ENCODE data around the gene BIRC6.
"Not testable (repeated sequence)": the region's sequence is repeated elsewhere in the genome, so short reads cannot be mapped to it uniquely, and the experiment has no call there.

Gene BIRC6

DNA sequence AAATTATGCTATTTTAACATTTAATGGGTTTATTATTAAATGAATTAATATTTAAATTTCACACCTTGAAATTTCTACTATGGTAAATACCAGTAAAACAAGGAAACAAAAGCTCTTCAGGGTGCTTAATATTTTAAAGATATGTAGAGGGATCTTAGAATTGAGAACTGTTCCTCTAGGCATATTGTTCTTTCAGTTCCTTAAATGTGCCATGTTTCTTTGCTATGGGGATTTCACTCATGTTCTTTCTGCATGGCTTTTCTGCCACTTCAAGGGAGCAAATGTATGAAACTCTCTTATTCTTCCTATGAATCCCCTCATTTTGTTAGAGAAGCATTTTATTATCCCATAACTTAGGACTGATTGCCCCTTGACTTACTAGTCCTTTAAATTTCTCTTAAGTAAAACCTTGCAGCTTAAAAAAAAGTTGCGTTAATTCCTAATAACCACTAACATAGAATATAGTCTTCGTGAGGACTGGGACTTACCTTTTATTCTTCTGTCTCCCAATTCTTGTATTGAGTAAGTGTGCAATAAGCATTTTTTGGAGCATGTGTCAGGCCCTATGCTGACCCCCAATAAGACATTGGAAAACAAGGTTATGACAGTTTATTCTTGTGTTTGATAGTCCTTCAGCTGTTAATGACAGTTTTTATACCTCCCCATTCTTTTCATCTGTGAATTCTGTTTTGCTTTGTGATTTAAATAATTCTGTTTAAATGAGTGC, 95.7 kb downstream of the BIRC6 start:
- no peak for DNase-seq (ENCODE audit: low read depth in 2 of 2)

- no peak for DNase-seq (ENCODE audit: low read depth in 2 of 2)
Observed at GRCh38 chr2:32453242-32454062, 96.6 kb downstream of the BIRC6 start.

DNA sequence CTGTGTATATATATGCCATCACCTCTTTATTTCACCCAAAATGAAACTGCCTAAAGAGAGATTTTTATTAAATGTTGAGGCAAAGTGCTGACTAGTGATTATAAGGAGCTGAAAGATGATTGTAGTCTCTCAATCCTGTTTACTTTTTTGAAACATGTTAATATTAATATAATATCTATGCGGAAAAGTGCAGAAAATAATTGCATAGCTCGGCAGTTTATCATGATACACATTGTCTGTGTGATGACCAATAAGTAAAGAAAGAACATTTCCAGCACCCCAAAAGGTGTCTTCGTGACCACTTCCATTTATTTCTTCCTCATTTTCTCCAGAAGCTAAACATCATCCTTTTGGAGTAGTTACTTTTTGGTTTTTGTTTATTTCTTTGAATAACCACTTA, 99.0 kb downstream of the BIRC6 start:
- no peak for DNase-seq (ENCODE audit: low read depth in 2 of 2)

GRCh38 chr2:32456808-32457207, 100.0 kb downstream of the BIRC6 start:
- DNase-seq (ENCODE audit: low read depth in 2 of 2): no peak

- DNase-seq (ENCODE audit: low read depth in 2 of 2): no peak
Observed at GRCh38 chr2:32457814-32458213, 101.0 kb downstream of the BIRC6 start.

- not testable (repeated sequence) for DNase-seq (ENCODE audit: low read depth in 2 of 2)
Observed at GRCh38 chr2:32460861-32461260, 104.0 kb downstream of the BIRC6 start.

DNA sequence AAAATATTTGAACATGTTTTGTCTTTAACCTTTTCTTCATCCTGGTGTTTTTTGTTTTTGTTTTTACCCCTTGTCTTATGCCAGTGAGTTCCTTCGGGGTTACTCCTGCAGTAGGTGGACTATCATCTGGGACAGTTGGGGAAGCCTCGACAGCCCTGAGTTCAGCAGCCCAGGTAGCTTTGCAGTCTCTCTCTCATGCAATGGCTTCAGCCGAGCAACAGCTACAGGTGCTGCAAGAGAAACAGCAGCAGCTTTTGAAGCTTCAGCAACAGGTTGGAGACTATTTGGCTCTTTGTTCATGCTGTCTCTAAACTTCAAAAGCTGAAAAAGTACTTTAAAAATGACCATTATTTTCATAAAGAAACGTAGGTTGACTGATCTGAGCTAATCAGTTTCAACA, 106.3 kb downstream of the BIRC6 start:
- DNase-seq (ENCODE audit: low read depth in 2 of 2): no peak

DNA sequence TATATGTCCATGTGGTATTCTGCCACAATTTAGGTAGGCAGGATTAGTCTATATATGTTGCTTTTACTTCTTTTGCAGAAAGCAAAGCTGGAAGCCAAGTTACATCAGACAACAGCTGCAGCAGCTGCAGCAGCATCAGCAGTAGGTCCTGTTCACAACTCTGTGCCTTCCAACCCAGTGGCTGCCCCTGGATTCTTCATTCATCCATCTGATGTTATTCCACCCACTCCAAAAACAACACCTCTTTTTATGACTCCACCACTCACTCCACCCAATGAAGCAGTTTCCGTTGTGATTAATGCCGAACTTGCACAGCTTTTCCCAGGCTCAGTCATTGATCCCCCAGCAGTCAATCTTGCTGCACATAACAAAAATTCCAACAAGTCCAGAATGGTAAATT, 107.6 kb downstream of the BIRC6 start:
- no peak for DNase-seq (ENCODE audit: low read depth in 2 of 2)

DNA sequence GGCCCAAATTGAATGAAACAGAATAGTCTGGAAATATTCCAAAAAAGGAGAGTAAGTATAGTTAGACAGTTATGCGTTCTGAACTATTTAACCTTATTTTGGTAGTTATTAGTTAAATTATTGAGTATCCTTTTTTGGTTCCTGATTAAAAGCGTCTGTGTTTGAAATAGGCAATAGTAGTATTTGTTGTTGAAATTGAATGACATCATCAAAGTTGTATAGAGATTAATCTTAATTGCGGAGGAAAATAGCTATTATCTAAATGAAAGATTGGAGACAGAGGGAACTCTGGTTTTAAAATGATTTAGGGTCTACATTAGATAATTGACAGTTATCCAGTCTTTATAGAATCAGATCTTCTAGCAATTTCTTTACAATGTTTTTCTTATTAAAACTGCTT, 115.8 kb downstream of the BIRC6 start:
- no peak for DNase-seq (ENCODE audit: low read depth in 2 of 2)

- DNase-seq (ENCODE audit: low read depth in 2 of 2): no peak
Observed at GRCh38 chr2:32474381-32474780, 117.6 kb downstream of the BIRC6 start.

GRCh38 chr2:32478889-32479620, 122.2 kb downstream of the BIRC6 start:
- DNase-seq (ENCODE audit: low read depth in 2 of 2): no peak

- DNase-seq (ENCODE audit: low read depth in 2 of 2): no peak
Observed at GRCh38 chr2:32479993-32480392, 123.2 kb downstream of the BIRC6 start.

- DNase-seq (ENCODE audit: low read depth in 2 of 2): no peak
Observed at GRCh38 chr2:32482471-32482870, 125.6 kb downstream of the BIRC6 start.

- DNase-seq (ENCODE audit: low read depth in 2 of 2): no peak
Observed at GRCh38 chr2:32484937-32485336, 128.1 kb downstream of the BIRC6 start.

DNA sequence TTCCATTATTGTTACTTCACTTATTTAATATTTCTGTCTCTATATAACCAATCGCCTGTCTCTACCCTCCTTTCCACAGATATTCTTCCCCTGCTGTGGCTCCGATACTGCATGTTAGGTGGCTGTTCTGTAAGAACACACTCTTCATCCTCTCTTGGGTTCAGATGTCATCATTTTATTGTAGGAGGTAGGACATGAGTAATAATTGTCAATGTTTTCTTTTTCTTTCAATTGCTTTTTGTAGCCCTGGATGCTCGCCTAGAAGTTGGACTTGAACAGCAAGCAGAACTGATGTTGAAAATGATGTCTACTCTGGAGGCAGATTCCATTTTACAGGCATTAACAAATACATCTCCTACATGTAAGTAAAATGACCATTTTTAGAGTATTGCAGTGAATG, 128.6 kb downstream of the BIRC6 start:
- no peak for DNase-seq (ENCODE audit: low read depth in 2 of 2)

GRCh38 chr2:32489061-32489460, 132.2 kb downstream of the BIRC6 start:
- DNase-seq (ENCODE audit: low read depth in 2 of 2): no peak

DNA sequence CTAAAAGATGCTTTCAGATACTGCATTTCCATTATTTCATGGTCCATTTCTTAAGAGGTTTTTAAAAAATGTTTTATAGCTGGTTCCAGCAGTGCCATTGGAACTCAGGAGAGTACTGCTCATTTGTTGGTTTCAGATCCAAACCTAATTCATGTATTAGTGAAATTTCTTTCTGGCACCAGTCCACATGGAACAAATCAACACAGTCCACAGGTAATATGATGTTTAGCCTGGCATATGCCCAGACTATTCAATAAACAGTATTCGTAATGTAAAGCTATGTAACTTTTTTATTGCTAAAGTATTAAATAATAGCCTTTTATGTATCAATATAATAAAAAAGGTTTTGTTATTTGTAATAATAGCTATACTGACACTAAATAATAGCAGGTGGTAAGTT, 134.5 kb downstream of the BIRC6 start:
- no peak for DNase-seq (ENCODE audit: low read depth in 2 of 2)

DNA sequence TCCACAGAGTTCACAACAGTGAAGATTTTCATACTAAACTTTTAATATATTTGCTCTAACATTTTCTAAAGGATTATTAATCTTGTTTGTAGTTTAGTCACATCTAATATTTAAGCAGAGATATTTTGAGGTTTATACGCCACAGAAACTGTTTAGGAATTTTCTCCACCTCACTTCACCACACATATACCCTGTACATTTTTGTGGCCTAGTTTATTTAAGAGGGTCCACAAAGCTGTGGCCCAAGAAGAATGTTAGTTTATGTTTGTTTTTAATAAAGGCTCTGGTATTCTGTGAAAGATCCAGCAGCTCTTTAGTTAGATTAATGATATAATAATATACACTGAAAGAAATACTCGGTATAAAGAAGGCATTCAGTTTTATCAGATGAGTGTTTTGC, 138.3 kb downstream of the BIRC6 start:
- DNase-seq (ENCODE audit: low read depth in 2 of 2): no peak

- no peak for DNase-seq (ENCODE audit: low read depth in 2 of 2)
Observed at GRCh38 chr2:32496662-32497061, 139.8 kb downstream of the BIRC6 start.

DNA sequence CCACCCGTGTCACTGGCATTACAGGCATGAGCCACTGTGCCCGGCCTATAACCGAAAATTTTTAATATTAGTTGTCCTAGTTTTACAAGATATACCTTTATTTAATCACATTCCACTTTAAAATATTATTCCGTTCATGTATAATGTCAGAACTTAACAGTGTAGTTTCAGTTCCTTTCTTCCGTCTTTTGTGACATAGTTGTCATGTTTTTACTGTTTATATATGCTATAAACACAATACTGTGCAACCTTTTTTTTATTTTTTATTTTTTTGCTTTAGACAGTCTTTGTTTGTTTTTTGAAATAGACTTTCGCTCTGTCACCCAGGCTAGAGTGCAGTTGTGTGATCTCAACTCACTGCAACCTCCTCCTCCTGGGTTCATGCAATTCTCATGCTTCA, 141.5 kb downstream of the BIRC6 start:
- DNase-seq (ENCODE audit: low read depth in 2 of 2): no peak

DNA sequence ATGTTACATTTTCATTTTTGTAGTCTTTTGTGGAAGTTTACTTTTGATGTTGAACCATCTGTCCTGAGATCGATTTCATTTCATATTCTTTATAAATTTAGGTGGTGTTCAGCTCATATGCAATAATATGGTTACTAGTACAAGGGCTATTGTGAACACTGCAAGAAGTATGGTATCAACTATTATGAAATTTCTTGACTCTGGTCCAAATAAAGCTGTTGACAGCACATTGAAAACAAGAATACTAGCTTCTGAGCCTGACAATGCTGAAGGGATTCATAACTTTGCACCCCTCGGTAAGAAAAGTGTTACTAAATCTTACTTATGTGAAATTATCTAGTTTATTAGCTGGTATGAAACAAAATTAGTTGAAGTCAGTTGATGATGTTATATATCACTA, 146.1 kb downstream of the BIRC6 start:
- no peak for DNase-seq (ENCODE audit: low read depth in 2 of 2)

GRCh38 chr2:32504877-32505478, 148.2 kb downstream of the BIRC6 start:
- DNase-seq (ENCODE audit: low read depth in 2 of 2): no peak
